Measurements from ENCODE around the gene PI4KA.
"Not testable (repeated sequence)": the region's sequence is repeated elsewhere in the genome, so short reads cannot be mapped to it uniquely, and the experiment has no call there.

The PI4KA gene

DNA sequence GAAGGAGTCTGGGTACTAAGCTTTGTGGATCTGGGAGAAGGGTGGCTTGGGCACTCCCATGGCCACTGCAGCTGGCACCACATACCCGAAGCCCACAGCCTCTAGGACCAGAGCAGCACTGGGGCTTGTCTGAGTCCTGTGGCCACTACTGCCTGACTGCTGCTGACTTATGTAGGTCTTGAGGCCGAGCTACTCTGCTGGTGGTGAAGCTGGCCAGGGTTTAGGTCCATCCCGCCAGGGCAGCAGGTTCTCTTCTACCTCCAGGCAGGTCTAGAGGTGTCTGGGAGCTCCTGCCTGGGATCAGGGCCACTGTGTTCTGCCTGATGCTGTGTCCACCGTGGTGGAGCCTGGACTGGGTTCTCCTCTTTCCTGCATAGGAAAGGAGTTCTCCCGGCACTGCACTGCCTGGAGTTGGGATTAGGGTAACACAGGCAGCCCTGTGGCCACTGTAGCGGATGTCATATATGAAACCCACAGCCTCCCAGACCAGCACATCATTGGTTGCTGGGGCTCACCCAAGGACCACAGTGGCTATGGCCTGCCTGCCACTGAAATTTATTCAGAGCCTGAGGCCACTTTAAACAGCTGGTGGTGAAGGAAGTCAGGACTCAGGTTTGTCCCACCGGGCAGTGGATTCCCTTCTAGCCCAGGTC lies 194.5 kb downstream of the PI4KA start:
- TF ChIP-seq CTCF (IDR thresholded peaks at IDR 0.05; ENCODE audit: low read depth, low read length), result no peak
- Histone ChIP-seq H3K4me3 (ENCODE audit: low read depth, low read length) (no peak overlapping the region), H3K27ac (no peak overlapping the region), H3K27me3 (ENCODE audit: insufficient read depth, low read depth, severe bottlenecking) (no peaks in the 10 kb centered on the region), H3K9me3 (ENCODE audit: severe bottlenecking) (no peaks in the 10 kb centered on the region), H3K36me3 (no peaks in the 10 kb centered on the region)
- no peak for DNase-seq

GRCh38 chr22:20663137-20663828 lies 195.3 kb downstream of the PI4KA start:
- no peak for TF ChIP-seq CTCF (IDR thresholded peaks at IDR 0.05; ENCODE audit: low read depth, low read length)
- H3K27ac ChIP-seq, result no peak overlapping the region
- H3K36me3 ChIP-seq, result no peaks in the 10 kb centered on the region
- DNase-seq, result no peak
- H3K9me3 ChIP-seq (ENCODE audit: severe bottlenecking), result no peaks in the 10 kb centered on the region
- H3K27me3 ChIP-seq (ENCODE audit: insufficient read depth, low read depth, severe bottlenecking), result no peaks in the 10 kb centered on the region
- no peak overlapping the region for H3K4me3 ChIP-seq (ENCODE audit: low read depth, low read length)

- H3K4me3 ChIP-seq (ENCODE audit: low read depth, low read length); H3K27ac ChIP-seq; H3K9me3 ChIP-seq (ENCODE audit: severe bottlenecking); H3K27me3 ChIP-seq (ENCODE audit: insufficient read depth, low read depth, severe bottlenecking); H3K36me3 ChIP-seq; DNase-seq: not testable (repeated sequence)
Measured at GRCh38 chr22:20662524-20663036, 196.0 kb downstream of the PI4KA start.

- TF ChIP-seq CTCF (IDR thresholded peaks at IDR 0.05; ENCODE audit: low read depth, low read length), result no peak
- no peaks in the 10 kb centered on the region for H3K9me3 ChIP-seq (ENCODE audit: severe bottlenecking)
- no peak overlapping the region for H3K4me3 ChIP-seq (ENCODE audit: low read depth, low read length)
- no peak overlapping the region for H3K27ac ChIP-seq
- no peaks in the 10 kb centered on the region for H3K36me3 ChIP-seq
- H3K27me3 ChIP-seq (ENCODE audit: insufficient read depth, low read depth, severe bottlenecking), result no peaks in the 10 kb centered on the region
- DNase-seq, result no peak
Measured at GRCh38 chr22:20661473-20661872, 197.1 kb downstream of the PI4KA start.

- Histone ChIP-seq H3K9me3 (ENCODE audit: severe bottlenecking) (no peaks in the 10 kb centered on the region), H3K27me3 (ENCODE audit: insufficient read depth, low read depth, severe bottlenecking) (no peaks in the 10 kb centered on the region), H3K36me3 (no peaks in the 10 kb centered on the region), H3K4me3 (ENCODE audit: low read depth, low read length) (no peak overlapping the region), H3K27ac (no peak overlapping the region)
- no peak for DNase-seq
- no peak for TF ChIP-seq CTCF (IDR thresholded peaks at IDR 0.05; ENCODE audit: low read depth, low read length)
Measured at GRCh38 chr22:20660441-20661054, 198.1 kb downstream of the PI4KA start.

DNA sequence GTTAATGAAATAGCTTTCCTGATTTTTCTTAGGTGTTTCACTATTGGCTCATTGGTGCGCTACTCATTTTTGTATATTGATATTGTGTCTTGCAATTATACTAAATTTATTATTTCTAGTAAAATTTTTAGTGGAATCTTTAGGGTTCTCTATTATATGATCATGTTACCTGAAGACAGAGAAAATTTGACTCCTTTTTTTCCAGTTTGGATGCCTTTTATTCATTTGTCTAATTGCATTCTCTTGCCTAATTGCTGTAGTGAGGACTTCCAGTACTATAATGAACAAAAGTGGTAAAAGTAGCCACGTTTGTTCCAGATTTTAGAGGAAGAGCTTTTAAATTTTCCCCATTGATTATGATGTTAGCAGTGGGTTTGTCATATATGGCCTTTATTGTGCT lies 198.7 kb downstream of the PI4KA start:
- no peak overlapping the region for H3K27ac ChIP-seq
- H3K36me3 ChIP-seq, result no peaks in the 10 kb centered on the region
- DNase-seq, result no peak
- no peak overlapping the region for H3K4me3 ChIP-seq (ENCODE audit: low read depth, low read length)
- TF ChIP-seq CTCF (IDR thresholded peaks at IDR 0.05; ENCODE audit: low read depth, low read length), result no peak
- H3K9me3 ChIP-seq (ENCODE audit: severe bottlenecking), result no peaks in the 10 kb centered on the region
- no peaks in the 10 kb centered on the region for H3K27me3 ChIP-seq (ENCODE audit: insufficient read depth, low read depth, severe bottlenecking)

All from WERI-Rb-1 (cell line).